Activated T-helper 17 cell treated with anti-CD3 and anti-CD28 coated beads, Interleukin-2, amount 50 U/mL, for 72 hours (primary cell): ENCODE data around the gene NPAS1. TPM values are rescaled to one million over a fixed set of nuclear protein-coding genes. Genes with fewer than 3 reads are reported as not detected.
A peak's percentile ranks its signal among the peaks of the same experiment; 100 is the strongest.
"Not testable (repeated sequence)": the region's sequence is repeated elsewhere in the genome, so short reads cannot be mapped to it uniquely, and the experiment has no call there.

Experiments used
- ATAC-seq: fragments of 150-1000 bp; cut with Tn5 transposase; replicated peaks from 2 replicates; pipeline ENCODE4 v1.10.0; 2021; ENCODE audit warnings: mild to moderate bottlenecking, moderate library complexity
- H3K27ac Mint-ChIP-seq: one replicate; pipeline ENCODE4 v1.8.0; 2022; ENCODE audit warnings: mixed read lengths
- H3K27me3 Mint-ChIP-seq: one replicate; pipeline ENCODE4 v1.8.0; 2022; ENCODE audit warnings: mixed read lengths
- H3K36me3 Mint-ChIP-seq: one replicate; pipeline ENCODE4 v1.8.0; 2022; ENCODE audit warnings: low read depth, mild to moderate bottlenecking, mixed read lengths
- H3K4me1 Mint-ChIP-seq: one replicate; pipeline ENCODE4 v1.8.0; 2022; ENCODE audit warnings: mixed read lengths
- H3K4me3 Mint-ChIP-seq: one replicate; pipeline ENCODE4 v1.8.0; 2022; ENCODE audit warnings: mild to moderate bottlenecking, mixed read lengths
- H3K9me3 Mint-ChIP-seq: one replicate; pipeline ENCODE4 v1.8.0; 2022; ENCODE audit warnings: mixed read lengths
- total RNA-seq, 2 donors: library from RNA; stranded (reverse); gene quantifications; one replicate each; pipeline ENCODE4 v1.2.3, GENCODE V29; 2022

The NPAS1 gene
- total RNA-seq, 2 donors from 2014 or later, result 0.42 to 0.73 TPM

- ATAC-seq, result no peak
- Mint-ChIP-seq H3K27me3 (no peaks in the 10 kb centered on the region), H3K9me3 (no peaks in the 10 kb centered on the region), H3K4me1 (peaks cover 5% of the 10 kb centered on the region), H3K27ac (no peak overlapping the region), H3K36me3 (peaks cover 82% of the 10 kb centered on the region), H3K4me3 (no peak overlapping the region)
Observed at GRCh38 chr19:47067215-47067847, 47.7 kb downstream of the NPAS1 start.

GRCh38 chr19:47068246-47068645 lies 48.6 kb downstream of the NPAS1 start:
- Mint-ChIP-seq H3K4me3 (no peak overlapping the region), H3K36me3 (peaks cover 91% of the 10 kb centered on the region)
- no peak for ATAC-seq

GRCh38 chr19:47068876-47069406 lies 49.3 kb downstream of the NPAS1 start:
- H3K9me3 Mint-ChIP-seq, result no peaks in the 10 kb centered on the region
- no peak overlapping the region for H3K27ac Mint-ChIP-seq
- no peak for ATAC-seq
- no peaks in the 10 kb centered on the region for H3K27me3 Mint-ChIP-seq
- H3K4me1 Mint-ChIP-seq, result no peaks in the 10 kb centered on the region
- peaks cover 92% of the 10 kb centered on the region for H3K36me3 Mint-ChIP-seq
- H3K4me3 Mint-ChIP-seq, result no peak overlapping the region

More at GRCh38 chr19:47068246-47068645, 48.6 kb downstream of the NPAS1 start:
- Mint-ChIP-seq H3K9me3 (no peaks in the 10 kb centered on the region), H3K27me3 (no peaks in the 10 kb centered on the region), H3K4me1 (peaks cover 5% of the 10 kb centered on the region), H3K27ac (no peak overlapping the region)

GRCh38 chr19:47069795-47070194 lies 50.2 kb downstream of the NPAS1 start:
- H3K36me3 Mint-ChIP-seq, result peaks cover 90% of the 10 kb centered on the region

GRCh38 chr19:47070756-47071155 lies 51.1 kb downstream of the NPAS1 start:
- peaks cover 90% of the 10 kb centered on the region for H3K36me3 Mint-ChIP-seq
- H3K4me1 Mint-ChIP-seq, result peaks cover 5% of the 10 kb centered on the region
- no peak for ATAC-seq
- no peak overlapping the region for H3K27ac Mint-ChIP-seq
- H3K27me3 Mint-ChIP-seq, result no peaks in the 10 kb centered on the region
- H3K9me3 Mint-ChIP-seq, result no peaks in the 10 kb centered on the region
- H3K4me3 Mint-ChIP-seq, result no peak overlapping the region

More at GRCh38 chr19:47069795-47070194, 50.2 kb downstream of the NPAS1 start:
- Mint-ChIP-seq H3K27me3 (no peaks in the 10 kb centered on the region), H3K4me1 (no peaks in the 10 kb centered on the region), H3K27ac (no peak overlapping the region), H3K4me3 (no peak overlapping the region), H3K9me3 (no peaks in the 10 kb centered on the region)
- ATAC-seq, result no peak

- Mint-ChIP-seq H3K9me3 (no peaks in the 10 kb centered on the region), H3K27me3 (no peaks in the 10 kb centered on the region), H3K4me1 (peaks cover 5% of the 10 kb centered on the region), H3K36me3 (peaks cover 90% of the 10 kb centered on the region), H3K27ac (no peak overlapping the region), H3K4me3 (no peak overlapping the region)
- ATAC-seq, result no peak
Observed at GRCh38 chr19:47071731-47072130, 52.1 kb downstream of the NPAS1 start.

GRCh38 chr19:47072323-47072722 lies 52.7 kb downstream of the NPAS1 start:
- Mint-ChIP-seq H3K4me1 (peaks cover 5% of the 10 kb centered on the region), H3K9me3 (no peaks in the 10 kb centered on the region), H3K36me3 (peaks cover 93% of the 10 kb centered on the region), H3K4me3 (no peak overlapping the region), H3K27ac (no peak overlapping the region), H3K27me3 (no peaks in the 10 kb centered on the region)
- no peak for ATAC-seq

- no peak overlapping the region for H3K4me3 Mint-ChIP-seq
- H3K4me1 Mint-ChIP-seq, result peaks cover 5% of the 10 kb centered on the region
- no peak overlapping the region for H3K27ac Mint-ChIP-seq
- no peaks in the 10 kb centered on the region for H3K27me3 Mint-ChIP-seq
- H3K36me3 Mint-ChIP-seq, result peaks cover 98% of the 10 kb centered on the region
- H3K9me3 Mint-ChIP-seq, result no peaks in the 10 kb centered on the region
- ATAC-seq, result no peak
Observed at GRCh38 chr19:47073574-47073973, 53.9 kb downstream of the NPAS1 start.

- H3K9me3 Mint-ChIP-seq, result no peaks in the 10 kb centered on the region
- no peak overlapping the region for H3K27ac Mint-ChIP-seq
- no peak overlapping the region for H3K4me3 Mint-ChIP-seq
- H3K36me3 Mint-ChIP-seq, result peaks cover 98% of the 10 kb centered on the region
- H3K4me1 Mint-ChIP-seq, result peaks cover 5% of the 10 kb centered on the region
- no peak for ATAC-seq
- H3K27me3 Mint-ChIP-seq, result no peaks in the 10 kb centered on the region
Observed at GRCh38 chr19:47074621-47075020, 55.0 kb downstream of the NPAS1 start.

GRCh38 chr19:47075179-47075810 lies 55.7 kb downstream of the NPAS1 start:
- peak overlapping the region; percentile 28 for H3K27ac Mint-ChIP-seq
- no peaks in the 10 kb centered on the region for H3K27me3 Mint-ChIP-seq
- ATAC-seq, result no peak
- peaks cover 5% of the 10 kb centered on the region for H3K4me1 Mint-ChIP-seq
- H3K9me3 Mint-ChIP-seq, result no peaks in the 10 kb centered on the region
- H3K36me3 Mint-ChIP-seq, result peaks cover 98% of the 10 kb centered on the region
- no peak overlapping the region for H3K4me3 Mint-ChIP-seq

- peaks cover 98% of the 10 kb centered on the region for H3K36me3 Mint-ChIP-seq
Observed at GRCh38 chr19:47075941-47076340, 56.3 kb downstream of the NPAS1 start.

GRCh38 chr19:47078351-47078750 lies 58.7 kb downstream of the NPAS1 start:
- not testable (repeated sequence) for H3K4me1 Mint-ChIP-seq, H3K4me3 Mint-ChIP-seq, H3K27ac Mint-ChIP-seq, ATAC-seq, H3K27me3 Mint-ChIP-seq, H3K9me3 Mint-ChIP-seq
- peaks cover 98% of the 10 kb centered on the region for H3K36me3 Mint-ChIP-seq

More at GRCh38 chr19:47075941-47076340, 56.3 kb downstream of the NPAS1 start:
- H3K4me3 Mint-ChIP-seq, result no peak overlapping the region
- no peak for ATAC-seq
- H3K4me1 Mint-ChIP-seq, result peaks cover 5% of the 10 kb centered on the region
- H3K27ac Mint-ChIP-seq, result peak overlapping the region; percentile 28
- H3K9me3 Mint-ChIP-seq, result no peaks in the 10 kb centered on the region
- no peaks in the 10 kb centered on the region for H3K27me3 Mint-ChIP-seq

- no peak overlapping the region for H3K4me3 Mint-ChIP-seq
- H3K27me3 Mint-ChIP-seq, result no peaks in the 10 kb centered on the region
- H3K36me3 Mint-ChIP-seq, result peaks cover 100% of the 10 kb centered on the region
- H3K27ac Mint-ChIP-seq, result no peak overlapping the region
- no peak for ATAC-seq
- H3K9me3 Mint-ChIP-seq, result no peaks in the 10 kb centered on the region
- H3K4me1 Mint-ChIP-seq, result no peaks in the 10 kb centered on the region
Observed at GRCh38 chr19:47081095-47081494, 61.5 kb downstream of the NPAS1 start.

GRCh38 chr19:47082493-47082892 lies 62.9 kb downstream of the NPAS1 start:
- no peak for ATAC-seq
- Mint-ChIP-seq H3K4me3 (no peak overlapping the region), H3K9me3 (no peaks in the 10 kb centered on the region), H3K36me3 (peaks cover 100% of the 10 kb centered on the region), H3K27ac (no peak overlapping the region), H3K27me3 (no peaks in the 10 kb centered on the region), H3K4me1 (no peaks in the 10 kb centered on the region)

GRCh38 chr19:47084879-47085439 lies 65.3 kb downstream of the NPAS1 start:
- Mint-ChIP-seq H3K4me3 (no peak overlapping the region), H3K9me3 (no peaks in the 10 kb centered on the region), H3K4me1 (no peaks in the 10 kb centered on the region), H3K36me3 (peaks cover 99% of the 10 kb centered on the region), H3K27me3 (no peaks in the 10 kb centered on the region), H3K27ac (no peak overlapping the region)
- ATAC-seq, result no peak
